HepG2 (cell line): ENCODE results near the gene GSPT1. TPM values are rescaled to one million over a fixed set of nuclear protein-coding genes. Genes with fewer than 3 reads are reported as not detected.

ENCODE experiments used
- CBFB ChIP-seq: sonication (generic); formaldehyde crosslinking; IDR thresholded peaks from 2 replicates; pipeline ENCODE4 v1.4.0; 2020; ENCODE audit warnings: missing genetic modification reagents
- FOXO1 ChIP-seq: sonication (generic); formaldehyde crosslinking; IDR thresholded peaks from 2 replicates; pipeline ENCODE4 v1.4.0; 2020; ENCODE audit warnings: missing genetic modification reagents
- FOXP4 ChIP-seq: sonication (generic); formaldehyde crosslinking; IDR thresholded peaks from 2 replicates; pipeline ENCODE4 v1.4.0; 2020; ENCODE audit warnings: missing genetic modification reagents
- HNRNPLL ChIP-seq: fragments of 200-400 bp; formaldehyde crosslinking; IDR thresholded peaks from 2 replicates; pipeline ENCODE4 v1.6.1; 2017; ENCODE audit warnings: mild to moderate bottlenecking, low read depth, low read length; ENCODE audit not compliant: poor library complexity, severe bottlenecking
- IKZF1 ChIP-seq: fragments of 450-650 bp; IDR thresholded peaks from 2 replicates; pipeline ENCODE4 v1.7.1; 2016
- KMT2B ChIP-seq: IDR thresholded peaks from 2 replicates; pipeline ENCODE4 v1.6.1; 2016; ENCODE audit warnings: missing genetic modification reagents, missing compliant biosample characterization
- NFYB ChIP-seq: sonication (generic); formaldehyde crosslinking; IDR thresholded peaks from 2 replicates; pipeline ENCODE4 v1.4.0; 2020; ENCODE audit warnings: missing genetic modification reagents
- PRPF4 ChIP-seq: fragments of 200-400 bp; formaldehyde crosslinking; IDR thresholded peaks from 2 replicates; pipeline ENCODE4 v1.6.1; 2016; ENCODE audit warnings: low read length, low read depth; ENCODE audit not compliant: poor library complexity, severe bottlenecking
- RBFOX2 ChIP-seq: fragments of 200-400 bp; formaldehyde crosslinking; IDR thresholded peaks from 2 replicates; pipeline ENCODE4 v1.6.1; 2017; ENCODE audit warnings: low read depth, mild to moderate bottlenecking, low read length
- SMC3 ChIP-seq: IDR thresholded peaks from 2 replicates; pipeline ENCODE4 v1.6.1; 2011; ENCODE audit warnings: low read length, improper control_type of control experiment
- SRSF4 ChIP-seq: fragments of 200-400 bp; formaldehyde crosslinking; IDR thresholded peaks from one replicate; pipeline ENCODE4 v1.6.1; 2018; ENCODE audit warnings: mild to moderate bottlenecking, low read depth, low read length, moderate library complexity; ENCODE audit not compliant: poor library complexity, severe bottlenecking
- SSRP1 ChIP-seq: IDR thresholded peaks from 2 replicates; pipeline ENCODE4 v1.6.1; 2016; ENCODE audit warnings: control low read depth
- TCF12 ChIP-seq, 2 experiments: fragments of 450-650 bp in 1 of 2; sonication (generic) in 1 of 2; formaldehyde crosslinking in 1 of 2; IDR thresholded peaks; 2 replicates each; pipeline versions ENCODE4 v1.6.1 to v1.8.0; 2017 to 2022; ENCODE audit warnings: antibody characterized with exemption in 1 of 2, mild to moderate bottlenecking in 1 of 2, missing genetic modification reagents in 1 of 2, moderate library complexity in 1 of 2
- ZNF10 ChIP-seq: sonication (generic); formaldehyde crosslinking; IDR thresholded peaks from 2 replicates; pipeline ENCODE4 v1.4.0; 2020; ENCODE audit warnings: mild to moderate bottlenecking, low read depth, missing genetic modification reagents, borderline replicate concordance
- ZNF121 ChIP-seq: sonication (generic); formaldehyde crosslinking; IDR thresholded peaks from 2 replicates; pipeline ENCODE4 v1.5.0; 2020; ENCODE audit warnings: mild to moderate bottlenecking, missing genetic modification reagents
- ZNF253 ChIP-seq: sonication (generic); formaldehyde crosslinking; IDR thresholded peaks from 2 replicates; pipeline ENCODE4 v1.8.0; 2022; ENCODE audit warnings: mild to moderate bottlenecking, missing genetic modification reagents, borderline replicate concordance
- ZNF292 ChIP-seq: sonication (generic); formaldehyde crosslinking; IDR thresholded peaks from 2 replicates; pipeline ENCODE4 v1.8.1; 2022; ENCODE audit warnings: mild to moderate bottlenecking, low read depth, missing genetic modification reagents, borderline replicate concordance
- ZNF614 ChIP-seq: IDR thresholded peaks from 2 replicates; pipeline ENCODE4 v1.6.1; 2018; ENCODE audit warnings: missing biosample characterization, missing genetic modification reagents, inconsistent platforms, borderline replicate concordance
- ZNF709 ChIP-seq: sonication (generic); formaldehyde crosslinking; IDR thresholded peaks from 2 replicates; pipeline ENCODE4 v1.5.0; 2020; ENCODE audit warnings: mild to moderate bottlenecking, missing genetic modification reagents
- ZNF724P ChIP-seq: sonication (generic); formaldehyde crosslinking; IDR thresholded peaks from 2 replicates; pipeline ENCODE4 v1.8.0; 2022; ENCODE audit warnings: missing genetic modification reagents, borderline replicate concordance
- polyA plus RNA-seq, 8 experiments: library from polyadenylated mRNA; depleted of rRNA in 3 of 8; stranded (reverse) in 7 of 8; unstranded in 1 of 8; fragments of >200 nt; fragmentation: Illumina TruSeq in 4 of 8; extraction: Trizol in 4 of 8; gene quantifications; 2 replicates each; pipeline versions ENCODE4 v1.2.1 to v1.2.3, GENCODE V29; 2011 to 2016; ENCODE audit warnings: low read depth in 4 of 8, missing spikeins in 1 of 8, mixed read lengths in 1 of 8; ENCODE audit not compliant: insufficient read depth in 1 of 8
- total RNA-seq, 5 experiments: library from RNA; depleted of rRNA; stranded (reverse); fragments of >200 nt; fragmentation: Illumina TruSeq; extraction: Trizol; gene quantifications; 2 replicates each; pipeline ENCODE4 v1.2.3, GENCODE V29; 2016; ENCODE audit warnings: low read depth in 1 of 5
- TF ChIP-seq, protein P1 (sequence below), 2 experiments: sonication (generic) in 1 of 2; formaldehyde crosslinking in 1 of 2; IDR thresholded peaks; 2 replicates each; pipeline versions ENCODE4 v1.6.1 to v1.9.0; 2014 to 2022; ENCODE audit warnings: antibody characterized with exemption in 1 of 2, borderline replicate concordance in 1 of 2, inconsistent platforms in 1 of 2, low read depth in 1 of 2, missing genetic modification reagents in 1 of 2

Gene GSPT1
- total and polyA plus RNA-seq, 2 of the 13 experiments (the other 11 are each of a cell fraction or from before 2014, with no cell fraction given) = 120 to 316 TPM

DNA sequence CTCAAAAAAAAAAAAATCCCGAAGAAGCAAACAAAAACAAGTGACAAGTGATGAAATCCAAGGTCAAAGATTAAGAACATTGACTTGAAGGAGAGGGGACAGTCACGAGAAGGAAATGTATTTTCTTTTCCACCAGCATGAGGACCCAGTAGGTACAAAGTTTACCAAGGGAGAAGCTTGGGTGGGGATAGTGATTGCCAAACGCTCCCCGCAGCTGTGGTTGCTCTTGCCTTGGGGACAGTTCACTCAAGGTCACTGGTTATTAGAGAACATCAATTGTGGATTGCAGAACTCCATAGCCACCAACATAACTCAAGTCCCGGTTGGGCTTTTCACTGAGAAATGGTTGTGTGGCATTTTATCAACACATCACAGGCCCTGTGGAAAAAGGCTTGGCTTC lies 91.4 kb downstream of the GSPT1 start (continued):
- no peak for TF ChIP-seq SRSF4
- no peak for TF ChIP-seq IKZF1
- TF ChIP-seq SMC3 = peak; percentile 17; the same call in 1 of the 2 replicates
- TF ChIP-seq PRPF4 = no peak
- TF ChIP-seq HNRNPLL = no peak
- TF ChIP-seq SSRP1 (CRISPR knock-in tag) = no peak
- no peak for TF ChIP-seq KMT2B (CRISPR knock-in tag)
- no peak for TF ChIP-seq ZNF253
- TF ChIP-seq, protein P1, sequence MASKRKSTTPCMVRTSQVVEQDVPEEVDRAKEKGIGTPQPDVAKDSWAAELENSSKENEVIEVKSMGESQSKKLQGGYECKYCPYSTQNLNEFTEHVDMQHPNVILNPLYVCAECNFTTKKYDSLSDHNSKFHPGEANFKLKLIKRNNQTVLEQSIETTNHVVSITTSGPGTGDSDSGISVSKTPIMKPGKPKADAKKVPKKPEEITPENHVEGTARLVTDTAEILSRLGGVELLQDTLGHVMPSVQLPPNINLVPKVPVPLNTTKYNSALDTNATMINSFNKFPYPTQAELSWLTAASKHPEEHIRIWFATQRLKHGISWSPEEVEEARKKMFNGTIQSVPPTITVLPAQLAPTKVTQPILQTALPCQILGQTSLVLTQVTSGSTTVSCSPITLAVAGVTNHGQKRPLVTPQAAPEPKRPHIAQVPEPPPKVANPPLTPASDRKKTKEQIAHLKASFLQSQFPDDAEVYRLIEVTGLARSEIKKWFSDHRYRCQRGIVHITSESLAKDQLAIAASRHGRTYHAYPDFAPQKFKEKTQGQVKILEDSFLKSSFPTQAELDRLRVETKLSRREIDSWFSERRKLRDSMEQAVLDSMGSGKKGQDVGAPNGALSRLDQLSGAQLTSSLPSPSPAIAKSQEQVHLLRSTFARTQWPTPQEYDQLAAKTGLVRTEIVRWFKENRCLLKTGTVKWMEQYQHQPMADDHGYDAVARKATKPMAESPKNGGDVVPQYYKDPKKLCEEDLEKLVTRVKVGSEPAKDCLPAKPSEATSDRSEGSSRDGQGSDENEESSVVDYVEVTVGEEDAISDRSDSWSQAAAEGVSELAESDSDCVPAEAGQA (IDR thresholded peaks at IDR 0.05; ENCODE audit: low read depth) = no peak
- TF ChIP-seq, protein P1 (CRISPR knock-in tag; IDR thresholded peaks at IDR 0.05; ENCODE audit: borderline replicate concordance) = no peak
- peak; percentile 74 for TF ChIP-seq FOXO1 (CRISPR knock-in tag)
- TF ChIP-seq ZNF121 (CRISPR knock-in tag) = 0 out of 2 replicates have a peak, but pooled peaks have one; percentile 29
- no peak for TF ChIP-seq TCF12 (IDR thresholded peaks at IDR 0.05)
- peak; percentile 59 for TF ChIP-seq TCF12 (CRISPR knock-in tag; IDR thresholded peaks at IDR 0.05)
- no peak for TF ChIP-seq RBFOX2
- peak; percentile 38; the same call in 1 of the 2 replicates for TF ChIP-seq ZNF292 (CRISPR knock-in tag)
- no peak for TF ChIP-seq NFYB
- TF ChIP-seq CBFB = peak; percentile 84
- TF ChIP-seq ZNF10 (CRISPR knock-in tag) = no peak
- no peak for TF ChIP-seq ZNF709
- TF ChIP-seq ZNF614 (CRISPR knock-in tag) = peak; percentile 59; the same call in 1 of the 2 replicates
- TF ChIP-seq ZNF724P = no peak
- 0 out of 2 replicates have a peak, but pooled peaks have one; percentile 26 for TF ChIP-seq FOXP4 (CRISPR knock-in tag)
